ENCODE results near the gene ABCD2. TPM values are rescaled to one million over a fixed set of nuclear protein-coding genes. Genes with fewer than 3 reads are reported as not detected.

The ABCD2 gene
- polyA plus RNA-seq, 1 donor from 2014 or later = 0.43 TPM

DNA sequence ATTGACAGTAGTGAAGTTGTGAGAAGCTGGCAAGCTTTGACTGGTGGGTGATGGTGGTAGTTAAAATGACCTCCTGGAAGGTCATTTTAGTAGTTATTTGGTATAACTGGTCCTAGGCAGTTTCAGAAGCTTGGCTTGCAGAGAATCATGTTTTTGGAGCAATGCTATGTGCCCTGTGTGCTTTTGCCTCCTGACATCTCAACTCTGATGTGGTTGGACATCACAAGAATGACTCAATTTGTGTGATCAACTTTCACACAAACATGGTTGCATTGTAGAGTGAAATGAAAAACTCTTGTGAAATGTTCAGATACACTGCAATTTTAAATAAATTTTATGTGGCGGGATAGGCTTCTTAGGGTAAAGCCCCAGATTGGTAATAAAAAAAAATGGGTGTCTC is 8.3 kb upstream of the ABCD2 start:
- Histone ChIP-seq H3K36me3 (ENCODE audit: insufficient read depth, low read length) (no peaks in the 10 kb centered on the region), H3K4me2 (ENCODE audit: low read length) (no peak overlapping the region), H3K4me3 (ENCODE audit: low read length) (no peak overlapping the region), H3K27ac (ENCODE audit: low read length) (no peak overlapping the region), H3K27me3 (ENCODE audit: insufficient read depth, low read depth, low read length) (no peaks in the 10 kb centered on the region), H3K79me2 (replicated peaks; ENCODE audit: insufficient read depth, low read length) (no peaks in the 10 kb centered on the region), H3F3A (ENCODE audit: insufficient read depth, low read length, poor library complexity, severe bottlenecking) (no peaks in the 10 kb centered on the region), H2AFZ (ENCODE audit: low read depth, low read length) (no peak overlapping the region), H3K9me3 (ENCODE audit: low read length) (no peaks in the 10 kb centered on the region), H4K20me1 (ENCODE audit: insufficient read depth) (no peaks in the 10 kb centered on the region), H3K9me2 (ENCODE audit: insufficient read depth, low read length) (no peaks in the 10 kb centered on the region), H3K9ac (ENCODE audit: low read length) (no peak overlapping the region)
- TF ChIP-seq EZH2 (IDR thresholded peaks at IDR 0.05; ENCODE audit: borderline replicate concordance, insufficient read depth, low read length, poor library complexity, severe bottlenecking) = no peak
- TF ChIP-seq TAF1 (IDR thresholded peaks at IDR 0.05; ENCODE audit: low read depth) = no peak
- no peak for TF ChIP-seq RAD21 (conservative IDR thresholded peaks at IDR 0.05)
- TF ChIP-seq EP300 (conservative IDR thresholded peaks at IDR 0.05; ENCODE audit: poor library complexity, severe bottlenecking) = no peak
- TF ChIP-seq, protein P1, sequence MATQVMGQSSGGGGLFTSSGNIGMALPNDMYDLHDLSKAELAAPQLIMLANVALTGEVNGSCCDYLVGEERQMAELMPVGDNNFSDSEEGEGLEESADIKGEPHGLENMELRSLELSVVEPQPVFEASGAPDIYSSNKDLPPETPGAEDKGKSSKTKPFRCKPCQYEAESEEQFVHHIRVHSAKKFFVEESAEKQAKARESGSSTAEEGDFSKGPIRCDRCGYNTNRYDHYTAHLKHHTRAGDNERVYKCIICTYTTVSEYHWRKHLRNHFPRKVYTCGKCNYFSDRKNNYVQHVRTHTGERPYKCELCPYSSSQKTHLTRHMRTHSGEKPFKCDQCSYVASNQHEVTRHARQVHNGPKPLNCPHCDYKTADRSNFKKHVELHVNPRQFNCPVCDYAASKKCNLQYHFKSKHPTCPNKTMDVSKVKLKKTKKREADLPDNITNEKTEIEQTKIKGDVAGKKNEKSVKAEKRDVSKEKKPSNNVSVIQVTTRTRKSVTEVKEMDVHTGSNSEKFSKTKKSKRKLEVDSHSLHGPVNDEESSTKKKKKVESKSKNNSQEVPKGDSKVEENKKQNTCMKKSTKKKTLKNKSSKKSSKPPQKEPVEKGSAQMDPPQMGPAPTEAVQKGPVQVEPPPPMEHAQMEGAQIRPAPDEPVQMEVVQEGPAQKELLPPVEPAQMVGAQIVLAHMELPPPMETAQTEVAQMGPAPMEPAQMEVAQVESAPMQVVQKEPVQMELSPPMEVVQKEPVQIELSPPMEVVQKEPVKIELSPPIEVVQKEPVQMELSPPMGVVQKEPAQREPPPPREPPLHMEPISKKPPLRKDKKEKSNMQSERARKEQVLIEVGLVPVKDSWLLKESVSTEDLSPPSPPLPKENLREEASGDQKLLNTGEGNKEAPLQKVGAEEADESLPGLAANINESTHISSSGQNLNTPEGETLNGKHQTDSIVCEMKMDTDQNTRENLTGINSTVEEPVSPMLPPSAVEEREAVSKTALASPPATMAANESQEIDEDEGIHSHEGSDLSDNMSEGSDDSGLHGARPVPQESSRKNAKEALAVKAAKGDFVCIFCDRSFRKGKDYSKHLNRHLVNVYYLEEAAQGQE (IDR thresholded peaks at IDR 0.05; ENCODE audit: borderline replicate concordance) = no peak
- TF ChIP-seq, protein P2, sequence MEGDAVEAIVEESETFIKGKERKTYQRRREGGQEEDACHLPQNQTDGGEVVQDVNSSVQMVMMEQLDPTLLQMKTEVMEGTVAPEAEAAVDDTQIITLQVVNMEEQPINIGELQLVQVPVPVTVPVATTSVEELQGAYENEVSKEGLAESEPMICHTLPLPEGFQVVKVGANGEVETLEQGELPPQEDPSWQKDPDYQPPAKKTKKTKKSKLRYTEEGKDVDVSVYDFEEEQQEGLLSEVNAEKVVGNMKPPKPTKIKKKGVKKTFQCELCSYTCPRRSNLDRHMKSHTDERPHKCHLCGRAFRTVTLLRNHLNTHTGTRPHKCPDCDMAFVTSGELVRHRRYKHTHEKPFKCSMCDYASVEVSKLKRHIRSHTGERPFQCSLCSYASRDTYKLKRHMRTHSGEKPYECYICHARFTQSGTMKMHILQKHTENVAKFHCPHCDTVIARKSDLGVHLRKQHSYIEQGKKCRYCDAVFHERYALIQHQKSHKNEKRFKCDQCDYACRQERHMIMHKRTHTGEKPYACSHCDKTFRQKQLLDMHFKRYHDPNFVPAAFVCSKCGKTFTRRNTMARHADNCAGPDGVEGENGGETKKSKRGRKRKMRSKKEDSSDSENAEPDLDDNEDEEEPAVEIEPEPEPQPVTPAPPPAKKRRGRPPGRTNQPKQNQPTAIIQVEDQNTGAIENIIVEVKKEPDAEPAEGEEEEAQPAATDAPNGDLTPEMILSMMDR (IDR thresholded peaks at IDR 0.05; ENCODE audit: poor library complexity, severe bottlenecking) = no peak

DNA sequence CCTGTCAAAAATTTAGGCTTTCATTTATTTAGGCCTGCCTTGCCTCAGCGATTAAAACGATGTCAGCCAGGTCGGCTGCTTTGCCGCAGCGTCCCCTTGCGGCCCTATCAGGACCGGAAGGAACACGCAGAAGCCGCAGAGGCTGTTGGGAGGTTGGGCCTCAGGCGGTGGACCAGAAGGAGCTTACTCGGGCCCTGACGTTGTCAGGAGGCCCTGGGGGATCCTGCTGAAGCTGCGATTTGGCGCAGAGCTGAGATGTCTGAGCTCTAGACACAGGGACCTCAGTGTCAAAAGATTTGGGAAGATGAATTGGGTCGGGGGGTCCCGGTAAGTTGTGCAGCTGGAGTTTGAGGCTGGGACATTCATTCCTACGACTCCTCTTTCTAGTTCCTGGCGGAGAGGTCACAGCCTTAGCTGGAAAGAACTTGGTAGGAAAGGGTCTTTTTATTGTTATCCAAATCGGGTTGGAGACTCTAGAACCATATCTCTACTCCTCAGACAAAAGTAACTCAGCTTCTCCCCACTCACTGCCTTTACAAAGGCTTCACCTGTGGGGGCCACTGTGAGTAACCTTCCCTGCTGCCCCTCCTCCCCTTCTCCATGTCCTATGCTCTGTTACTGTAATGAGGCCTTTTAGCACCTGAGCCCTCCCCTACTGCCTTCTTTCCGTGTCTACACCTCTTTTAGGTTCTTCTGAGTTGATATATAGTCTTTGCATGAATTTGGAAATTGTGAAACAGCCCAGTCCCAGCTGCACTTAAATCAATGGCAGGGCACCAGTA is 6.6 kb upstream of the ABCD2 start:
- H3K9ac ChIP-seq (ENCODE audit: low read length) = no peak overlapping the region
- H3K4me3 ChIP-seq (ENCODE audit: low read length) = no peak overlapping the region
- no peak overlapping the region for H3K27ac ChIP-seq (ENCODE audit: low read length)
- no peaks in the 10 kb centered on the region for H3K27me3 ChIP-seq (ENCODE audit: insufficient read depth, low read depth, low read length)
- H3K79me2 ChIP-seq (replicated peaks; ENCODE audit: insufficient read depth, low read length) = no peaks in the 10 kb centered on the region
- no peaks in the 10 kb centered on the region for H3K36me3 ChIP-seq (ENCODE audit: insufficient read depth, low read length)
- no peak overlapping the region for H2AFZ ChIP-seq (ENCODE audit: low read depth, low read length)
- no peaks in the 10 kb centered on the region for H3K9me2 ChIP-seq (ENCODE audit: insufficient read depth, low read length)
- H3F3A ChIP-seq (ENCODE audit: insufficient read depth, low read length, poor library complexity, severe bottlenecking) = no peaks in the 10 kb centered on the region
- H4K20me1 ChIP-seq (ENCODE audit: insufficient read depth) = no peaks in the 10 kb centered on the region
- TF ChIP-seq EP300 (conservative IDR thresholded peaks at IDR 0.05; ENCODE audit: poor library complexity, severe bottlenecking) (no peak), SMC3 (conservative IDR thresholded peaks at IDR 0.05; ENCODE audit: poor library complexity) (no peak), POLR2AphosphoS5 (IDR thresholded peaks at IDR 0.05) (no peak), TAF1 (IDR thresholded peaks at IDR 0.05; ENCODE audit: low read depth) (no peak), EZH2 (IDR thresholded peaks at IDR 0.05; ENCODE audit: borderline replicate concordance, insufficient read depth, low read length, poor library complexity, severe bottlenecking) (no peak), RAD21 (conservative IDR thresholded peaks at IDR 0.05) (no peak), MXI1 (conservative IDR thresholded peaks at IDR 0.05; ENCODE audit: poor library complexity, severe bottlenecking) (no peak)
- TF ChIP-seq, protein P2 (IDR thresholded peaks at IDR 0.05; ENCODE audit: poor library complexity, severe bottlenecking) = no peak
- TF ChIP-seq, protein P1 (IDR thresholded peaks at IDR 0.05; ENCODE audit: borderline replicate concordance) = no peak
- no peak overlapping the region for H3K4me2 ChIP-seq (ENCODE audit: low read length)
- no peaks in the 10 kb centered on the region for H3K9me3 ChIP-seq (ENCODE audit: low read length)
